HG03565 (cell line): ENCODE data around the gene VASH2.
"Not testable (repeated sequence)": the region's sequence is repeated elsewhere in the genome, so short reads cannot be mapped to it uniquely, and the experiment has no call there.

Experiments
- ATAC-seq: cut with Tn5 transposase; IDR thresholded peaks from one replicate; pipeline ENCODE4 v1.9.1; 2021; ENCODE audit warnings: mild to moderate bottlenecking, moderate library complexity; ENCODE audit not compliant: unreplicated experiment

VASH2 gene

DNA sequence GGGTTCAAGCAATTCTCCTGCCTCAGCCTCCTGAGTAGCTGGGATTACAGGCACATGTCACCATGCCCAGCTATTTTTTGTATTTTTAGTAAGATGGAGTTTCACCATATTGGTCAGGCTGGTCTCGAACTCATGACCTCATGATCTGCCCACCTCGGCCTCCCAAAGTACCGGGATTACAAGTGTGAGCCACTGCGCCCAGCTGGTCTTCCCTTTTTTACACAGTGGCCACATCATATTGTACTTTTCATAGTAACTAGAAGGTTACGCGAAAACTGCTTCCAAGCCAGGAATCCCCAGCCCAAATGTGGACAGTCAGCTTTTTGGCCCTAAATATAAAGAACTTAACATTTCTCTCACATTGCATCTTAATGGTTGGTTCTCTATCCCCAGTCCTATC is 4.2 kb downstream of the VASH2 start:
- ATAC-seq, result no peak

DNA sequence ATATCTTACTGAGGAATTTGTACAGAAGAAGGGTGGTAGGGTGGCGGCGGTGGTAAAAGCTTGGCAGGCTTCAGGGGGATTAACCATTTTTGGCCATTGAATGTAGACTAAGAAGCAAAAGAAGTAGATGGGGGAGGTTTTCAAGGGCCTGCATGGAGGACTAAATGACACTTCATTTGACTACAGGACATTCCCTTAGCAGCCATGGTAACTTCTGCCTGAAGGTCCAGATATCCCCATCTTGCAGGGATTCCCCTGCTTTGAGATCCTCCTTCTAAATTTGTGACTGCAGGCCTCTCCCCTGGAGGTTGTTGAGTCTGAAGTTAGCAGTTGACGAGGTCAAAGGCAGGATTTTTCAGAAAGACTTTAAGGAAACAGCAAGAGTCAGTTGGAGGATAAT is 4.8 kb downstream of the VASH2 start:
- no peak for ATAC-seq

DNA sequence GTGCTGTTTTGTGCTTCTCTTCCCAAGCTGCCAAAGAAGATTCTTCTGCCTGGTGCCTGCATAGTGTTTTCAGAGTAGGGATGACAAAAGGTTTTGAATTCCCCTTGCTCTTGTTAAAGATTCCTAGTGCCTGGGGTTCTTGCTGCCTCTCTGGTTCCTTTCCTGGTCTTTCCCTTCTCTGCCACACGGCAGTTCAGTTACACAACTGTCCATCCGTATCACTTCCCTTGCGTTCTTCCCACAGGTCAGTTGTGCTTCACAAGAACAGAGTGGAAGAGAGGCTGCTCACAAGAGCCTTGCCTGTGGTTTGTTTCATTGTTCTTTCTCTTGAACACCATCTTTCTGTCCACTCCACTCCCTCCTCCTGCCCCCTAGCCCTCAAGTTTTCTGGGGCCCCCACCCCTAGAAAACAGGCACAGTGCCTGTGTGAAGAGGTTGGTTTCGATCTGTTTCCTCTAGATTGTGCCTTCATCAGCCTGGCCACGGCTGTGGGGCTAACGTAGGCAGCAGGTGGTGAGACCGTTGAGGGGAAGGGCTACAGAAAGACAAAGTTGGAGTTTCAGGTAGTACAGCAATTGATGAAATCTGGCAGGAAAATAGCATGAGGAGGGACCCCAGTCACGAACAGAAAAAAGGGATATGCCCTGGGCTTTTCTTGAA is 5.8 kb downstream of the VASH2 start:
- no peak for ATAC-seq

DNA sequence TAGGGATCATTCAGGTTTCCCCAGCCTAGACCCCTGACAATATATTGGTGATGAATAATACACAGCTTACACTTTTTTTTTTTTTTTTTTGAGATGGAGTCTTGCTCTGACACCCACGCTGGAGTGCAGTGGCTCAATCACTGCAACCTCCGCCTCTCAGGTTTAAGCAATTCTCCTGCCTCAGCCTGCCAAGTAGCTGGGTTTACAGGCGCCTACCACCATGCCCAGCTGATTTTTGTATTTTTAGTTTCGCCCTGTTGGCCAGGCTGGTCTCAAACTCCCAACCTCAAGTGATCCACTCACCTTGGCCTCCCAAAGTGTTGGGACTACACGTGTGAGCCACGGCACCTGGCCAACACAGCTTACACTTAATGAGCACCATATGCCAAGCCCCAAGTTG is 7.2 kb downstream of the VASH2 start:
- ATAC-seq, result no peak

DNA sequence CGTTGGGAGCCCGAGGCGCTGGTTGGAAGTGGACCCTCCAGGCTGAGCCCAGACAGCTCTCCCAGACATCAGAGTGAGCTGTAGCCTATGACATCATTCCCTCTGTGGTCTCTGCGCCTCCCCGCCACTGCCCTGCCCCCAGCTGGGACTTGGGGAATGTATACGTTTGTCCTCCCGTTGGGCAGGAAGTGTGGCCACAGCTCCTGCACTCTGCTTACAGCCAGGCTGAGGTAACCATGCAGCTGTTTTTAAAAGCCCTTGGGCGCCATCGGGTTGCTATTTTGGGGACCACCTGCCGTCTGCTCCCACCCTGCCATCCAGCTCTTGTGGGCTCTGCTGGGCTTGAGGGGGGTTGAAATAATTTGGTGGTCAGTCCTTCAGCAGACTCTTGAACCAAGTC is 7.8 kb downstream of the VASH2 start:
- ATAC-seq, result no peak

DNA sequence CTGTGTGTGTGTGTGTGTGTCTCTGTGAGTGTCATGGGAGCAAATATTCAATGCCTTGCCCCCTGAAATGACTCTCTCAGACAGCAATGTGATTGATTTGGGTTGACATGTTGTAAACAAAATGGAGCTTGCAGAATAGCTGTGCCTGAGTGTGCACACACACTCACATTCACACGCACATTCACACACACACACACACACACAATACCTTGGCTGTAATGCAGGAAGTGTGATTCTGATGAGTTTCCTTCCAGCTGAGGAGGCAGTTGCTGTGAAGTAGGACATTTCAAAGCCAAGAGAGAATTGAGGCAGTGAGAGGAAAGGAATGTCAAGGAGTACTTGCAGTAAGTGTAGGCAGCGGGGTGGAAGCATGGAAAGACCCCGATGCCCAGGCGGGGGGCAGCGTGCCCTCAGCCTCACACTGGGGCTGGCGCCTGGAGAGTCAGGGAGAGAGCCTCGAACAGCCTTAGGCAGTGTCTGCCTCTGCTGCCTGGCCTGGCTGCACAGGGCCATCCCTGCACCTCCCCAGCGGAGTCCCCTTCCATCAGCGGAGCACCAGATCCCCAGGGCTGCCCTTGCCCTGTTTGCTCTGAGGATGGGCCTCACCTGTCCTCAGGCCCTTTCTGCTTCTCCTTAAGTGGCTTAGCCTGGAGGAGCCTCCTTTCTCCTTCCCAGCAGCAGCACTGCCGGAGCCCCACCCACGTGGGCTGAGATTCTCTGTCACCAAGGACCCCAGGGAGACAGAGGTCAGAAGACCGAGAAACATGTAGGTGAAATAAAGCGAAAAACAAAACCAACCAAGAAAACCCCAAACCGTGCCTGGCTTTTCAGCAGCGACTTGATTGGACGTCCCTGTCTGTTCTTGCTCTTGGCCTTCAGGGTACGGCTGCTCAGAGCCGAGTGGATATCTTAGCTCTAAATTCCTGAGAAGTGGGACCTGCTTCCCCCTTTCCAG is 9.2 kb downstream of the VASH2 start:
- peak; percentile 73 for ATAC-seq

DNA sequence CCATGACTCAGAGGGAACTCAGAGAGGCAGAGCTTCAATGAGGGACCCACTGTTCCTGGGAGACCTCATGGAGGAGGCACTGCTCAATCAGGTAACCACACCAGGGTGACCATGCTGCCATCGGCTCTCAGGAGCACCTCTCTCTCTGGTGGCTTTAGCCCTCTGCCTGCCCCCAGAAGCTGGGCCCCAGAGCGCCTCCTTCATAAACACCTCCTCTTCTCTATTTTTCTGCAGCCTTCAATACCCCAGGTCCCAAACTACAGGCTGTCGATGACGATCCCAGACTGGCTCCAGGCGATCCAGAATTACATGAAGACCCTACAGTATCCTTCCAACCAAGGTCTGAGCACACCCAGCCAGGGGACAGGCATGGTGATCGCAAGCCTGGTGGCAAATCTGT is 10.6 kb downstream of the VASH2 start:
- ATAC-seq, result no peak

DNA sequence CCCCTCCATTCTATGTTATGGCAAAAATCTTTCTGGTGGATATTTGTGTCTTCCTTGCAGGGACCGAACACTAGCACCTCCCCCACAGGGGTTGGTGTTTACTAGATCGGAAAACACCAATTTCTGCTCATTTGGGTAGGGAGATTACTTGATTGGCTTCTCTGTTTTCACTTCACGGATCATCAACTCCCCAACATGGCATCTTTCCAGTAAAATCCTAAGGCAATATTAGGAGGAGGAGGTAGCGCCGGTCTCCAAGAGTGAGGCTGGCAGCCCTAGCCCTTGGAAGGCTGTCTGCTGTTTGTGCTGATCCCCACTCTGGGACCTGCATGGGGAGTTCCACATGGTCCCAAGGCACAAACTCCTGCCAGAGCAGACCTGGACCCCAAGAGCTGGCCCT is 12.2 kb downstream of the VASH2 start:
- no peak for ATAC-seq

DNA sequence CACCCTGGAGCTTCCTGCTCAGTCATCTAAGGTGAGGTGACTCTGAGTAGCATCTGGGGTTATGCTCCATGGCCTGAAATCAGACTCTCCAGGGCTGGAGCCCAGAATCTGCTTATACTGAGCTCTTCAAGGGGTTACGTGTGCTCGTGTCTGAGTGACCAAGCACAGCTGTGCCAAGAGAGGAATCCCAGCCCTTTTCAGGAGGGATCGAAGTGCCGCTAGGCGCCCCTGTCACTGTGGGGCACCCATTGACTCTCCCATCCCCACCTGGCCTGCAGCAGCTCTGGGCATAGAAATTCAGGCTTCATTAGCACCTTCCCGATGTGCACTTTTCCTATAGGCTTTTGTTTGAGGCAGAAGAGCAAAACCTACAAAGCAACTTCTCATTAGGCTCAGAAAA is 13.8 kb downstream of the VASH2 start:
- ATAC-seq, result no peak

DNA sequence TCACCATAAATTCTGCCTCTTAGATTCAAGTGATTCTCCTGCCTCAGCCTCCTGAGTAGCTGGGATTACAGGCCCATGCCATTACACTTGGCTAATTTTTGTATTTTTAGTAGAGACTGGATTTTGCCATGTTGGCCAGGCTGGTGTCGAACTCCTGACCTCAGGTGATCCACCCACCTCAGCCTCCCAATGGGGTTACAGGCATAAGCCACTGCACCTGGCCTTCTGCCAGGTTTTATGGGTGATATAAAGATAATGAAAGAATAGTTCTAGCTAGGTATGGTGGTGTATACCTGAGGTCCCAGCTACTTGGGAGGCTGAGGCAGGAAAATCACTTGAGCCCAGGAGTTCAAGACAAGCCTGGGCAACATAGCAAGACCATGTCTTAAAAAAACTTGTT is 14.7 kb downstream of the VASH2 start:
- not testable (repeated sequence) for ATAC-seq

DNA sequence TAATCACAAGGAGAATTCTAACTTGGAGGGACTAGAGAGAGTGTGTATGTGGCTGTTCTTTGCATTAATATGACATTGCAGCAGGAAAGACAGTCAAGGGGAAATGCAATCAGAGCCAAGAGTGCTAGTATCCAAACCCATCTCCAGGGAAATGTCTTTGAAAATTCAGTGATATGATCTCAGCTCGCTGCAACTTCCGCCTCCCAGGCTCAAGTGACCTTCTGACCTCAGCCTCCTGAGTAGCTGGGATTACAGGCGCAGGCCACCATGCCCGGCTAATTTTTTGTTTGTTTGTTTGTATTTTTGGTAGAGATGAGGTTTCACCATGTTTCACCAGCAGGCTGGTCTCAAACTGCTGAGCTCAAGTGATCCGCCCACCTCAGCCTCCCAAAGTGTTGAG is 16.3 kb downstream of the VASH2 start:
- ATAC-seq, result no peak

DNA sequence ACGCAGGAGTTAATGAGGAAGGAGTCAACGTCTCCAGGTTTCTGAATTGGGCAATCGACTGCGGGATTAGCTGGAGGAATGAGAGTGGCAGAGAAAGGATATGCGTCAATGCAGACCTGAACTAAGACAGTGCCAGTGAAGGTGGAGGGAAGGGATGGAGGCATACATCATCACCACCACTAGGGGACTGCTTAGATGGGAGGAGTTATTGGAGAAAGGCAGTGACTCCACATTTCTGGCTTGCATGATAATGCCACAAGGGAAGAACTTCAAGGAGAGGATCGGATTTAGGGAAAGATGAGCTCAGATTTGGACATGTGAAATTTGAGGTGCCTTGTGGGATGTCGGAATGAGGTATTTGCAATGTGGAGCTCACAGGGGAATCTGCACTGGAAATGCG is 17.5 kb downstream of the VASH2 start:
- ATAC-seq, result peak; percentile 48

DNA sequence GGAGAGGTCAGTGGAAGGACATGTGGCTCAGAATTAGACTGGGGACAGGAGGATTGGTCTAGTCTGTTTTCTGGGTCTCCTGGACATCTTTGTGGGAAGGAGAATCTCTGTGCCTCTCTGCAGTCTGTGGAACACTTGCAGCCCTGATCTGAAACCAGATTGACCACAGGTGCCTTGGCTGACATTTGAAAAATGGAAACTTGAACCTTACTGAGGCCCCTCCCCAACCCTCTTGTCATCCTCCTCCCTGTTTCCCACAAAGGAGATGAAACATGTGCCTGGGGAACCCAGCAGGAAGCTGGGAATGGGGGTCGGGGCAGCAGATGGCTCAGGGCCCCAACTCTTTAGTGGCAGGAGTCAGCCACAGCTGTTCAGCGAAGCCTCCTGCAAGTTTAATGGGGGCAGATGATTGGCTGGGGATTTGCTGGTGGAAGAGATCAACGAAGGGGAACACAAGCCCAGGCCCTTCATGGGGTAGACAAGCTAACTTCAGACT is 18.1 kb downstream of the VASH2 start:
- peak; percentile 46 for ATAC-seq

DNA sequence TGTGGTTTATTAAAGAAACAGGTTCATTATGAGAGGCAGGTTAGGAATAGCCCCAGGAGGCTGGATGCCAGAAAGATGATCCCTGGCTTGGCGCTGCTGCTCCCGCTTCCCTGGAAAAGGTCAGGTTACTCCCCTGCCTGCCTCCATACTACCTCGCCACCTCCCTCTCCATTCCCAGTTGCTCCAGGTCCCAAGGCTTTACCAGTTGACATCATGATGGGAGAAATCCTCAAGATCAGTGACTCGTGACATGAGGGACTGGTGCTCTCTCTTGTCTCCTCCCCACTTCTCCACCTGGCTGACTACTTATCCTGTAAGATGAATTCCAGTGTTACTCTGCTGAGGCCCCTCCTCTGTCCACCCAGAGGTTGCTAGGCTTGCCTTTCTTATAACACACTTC is 19.7 kb downstream of the VASH2 start:
- ATAC-seq, result no peak

DNA sequence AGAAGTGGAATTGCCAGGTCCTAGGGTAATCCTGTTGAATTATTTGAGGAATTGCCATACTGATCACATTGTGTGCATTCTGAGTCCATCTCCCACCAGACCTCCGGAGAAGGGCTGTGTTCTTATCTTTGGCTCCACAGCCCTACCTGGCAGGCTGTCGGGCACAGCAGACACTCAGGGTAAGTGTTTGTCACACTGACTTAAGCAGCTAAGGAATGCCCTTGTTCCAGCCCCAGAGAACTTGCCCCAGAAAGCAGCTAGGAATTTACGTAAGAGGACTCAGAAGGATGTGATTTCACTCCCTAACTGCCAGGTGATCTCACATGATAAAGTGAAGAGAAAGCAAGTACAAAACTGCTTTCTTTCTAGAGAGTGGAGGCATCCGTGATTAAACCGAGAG is 21.0 kb downstream of the VASH2 start:
- ATAC-seq, result no peak

DNA sequence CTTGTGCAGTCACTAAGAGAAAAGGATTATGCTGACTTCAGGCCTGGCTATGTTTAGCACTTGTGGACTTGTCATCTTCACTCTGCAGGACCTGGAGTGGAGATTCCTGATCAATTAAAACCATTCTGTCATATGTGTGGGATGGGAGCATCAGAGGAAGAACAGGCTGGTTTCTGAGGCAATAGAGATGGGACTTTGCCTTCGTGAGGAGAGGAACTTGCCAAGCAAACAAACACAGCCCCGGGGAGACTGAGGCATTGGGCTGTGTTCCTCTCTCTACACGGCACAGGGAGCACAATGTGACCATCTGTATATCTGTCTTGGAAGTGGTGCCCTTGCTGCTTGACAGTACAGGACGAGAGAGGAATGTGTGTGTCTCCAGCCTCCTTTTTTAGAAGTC is 23.1 kb downstream of the VASH2 start:
- no peak for ATAC-seq

DNA sequence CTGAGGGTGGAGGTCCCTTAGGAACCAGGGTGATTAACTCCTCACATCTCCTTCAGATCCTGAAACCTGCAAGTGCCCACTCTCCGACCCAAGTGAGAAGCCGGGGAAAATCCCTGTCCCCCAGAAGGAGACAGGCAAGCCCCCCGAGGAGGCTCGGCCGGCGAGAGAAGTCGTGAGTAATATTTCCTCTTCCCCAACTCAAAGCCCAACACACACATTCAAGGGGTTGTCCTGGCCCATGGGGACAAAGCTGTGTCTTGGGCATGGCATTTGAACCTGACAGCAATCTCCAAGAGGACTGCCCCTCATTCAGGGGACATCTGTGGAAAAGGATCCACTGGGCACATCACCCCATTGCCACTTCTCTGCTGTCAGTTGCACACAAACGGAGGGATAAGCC is 23.6 kb downstream of the VASH2 start:
- no peak for ATAC-seq

DNA sequence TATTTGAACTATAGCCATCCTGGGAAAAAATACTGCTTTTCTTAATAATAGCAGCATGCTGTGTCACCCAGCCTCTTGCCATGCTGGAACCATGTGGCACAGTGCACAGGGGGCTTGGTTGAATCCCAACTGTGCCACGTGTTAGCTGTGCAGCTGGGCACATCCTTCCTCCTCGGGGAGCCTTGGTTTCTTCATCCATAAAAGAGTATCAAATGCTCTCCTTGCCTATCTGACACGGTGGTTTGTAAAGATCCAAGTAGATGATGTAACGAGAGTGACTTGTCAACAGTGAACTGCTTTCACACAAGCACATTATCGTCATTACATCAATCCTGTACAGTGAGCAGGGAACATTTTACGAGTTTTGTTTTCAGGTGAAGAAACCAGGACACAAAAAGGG is 24.4 kb downstream of the VASH2 start:
- no peak for ATAC-seq

DNA sequence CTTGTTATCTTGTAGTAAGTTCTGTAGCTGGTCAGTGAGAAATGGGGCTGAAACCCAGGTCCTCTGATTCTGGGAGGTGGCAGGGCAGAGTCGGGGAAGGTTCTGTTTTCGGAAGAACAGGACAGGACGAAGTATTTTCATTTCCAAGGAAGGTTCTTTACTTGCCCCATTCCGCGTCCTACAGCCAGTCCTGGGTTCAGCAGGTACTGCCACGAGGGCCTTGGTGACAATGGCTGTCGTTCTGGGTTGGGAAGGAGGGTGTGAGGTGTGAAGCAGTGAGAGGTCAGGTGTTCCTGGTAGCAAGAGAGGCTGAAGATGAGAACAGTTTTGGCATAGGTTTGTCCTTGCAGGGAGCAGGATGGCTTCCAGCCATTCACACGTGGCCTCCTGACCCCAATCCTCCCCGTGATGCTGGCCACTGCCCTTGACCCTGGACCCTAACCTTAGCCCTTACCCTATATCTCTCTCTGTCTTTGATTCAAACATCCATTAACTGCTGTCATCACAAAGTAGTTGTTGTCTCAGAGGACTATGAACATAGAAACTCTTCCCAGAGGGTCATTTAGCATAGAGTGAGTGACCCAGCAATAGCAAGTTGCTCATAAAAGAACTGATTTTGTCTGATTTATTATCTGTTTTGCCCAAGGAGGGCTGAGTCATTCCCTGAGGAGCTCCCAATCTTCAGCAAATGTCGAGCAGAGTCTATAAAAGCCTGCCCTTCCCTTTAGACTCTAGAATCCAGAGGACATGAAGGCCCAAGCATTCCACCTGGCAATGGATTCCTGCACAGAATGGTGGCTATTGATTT is 25.0 kb downstream of the VASH2 start:
- no peak for ATAC-seq

DNA sequence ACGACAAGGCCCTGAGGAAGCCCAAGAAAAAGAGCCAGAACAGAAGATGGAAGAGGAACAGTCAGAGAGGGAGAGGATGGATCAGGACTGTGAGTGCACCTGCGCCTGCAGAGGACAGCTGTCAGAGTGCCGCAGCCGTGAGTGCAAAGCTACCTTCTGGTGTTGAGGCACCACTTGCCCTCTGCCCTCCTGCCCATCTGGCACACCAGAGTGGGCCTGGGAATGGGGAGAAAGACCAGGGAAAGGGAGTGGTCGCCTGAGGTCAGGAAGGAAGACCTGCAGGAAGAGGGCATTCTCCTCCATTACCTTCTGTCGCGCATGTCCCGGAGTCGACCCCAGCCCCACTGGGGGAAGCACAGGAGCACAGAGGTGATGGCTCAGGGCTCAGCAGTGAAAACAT is 26.2 kb downstream of the VASH2 start:
- ATAC-seq, result no peak
